A673 (cell line): Measurements from ENCODE around the gene POLR3K. TPM values are rescaled to one million over a fixed set of nuclear protein-coding genes. Genes with fewer than 3 reads are reported as not detected.

Experiments used
- BruUV-seq: library from RNA; stranded (reverse); fragments of 400-500 nt; replicated peaks from 2 replicates; lab custom pipeline; 2021; lab: Mats Ljungman, UMichigan
- CTCF ChIA-PET: fragments of 300-600 bp; sonication (Branson Sonifier 250); formaldehyde crosslinking; loops from one replicate; lab custom pipeline; 2022; ENCODE audit warnings: antibody characterized with exemption; lab: Charles Lee
- POLR2A ChIA-PET: fragments of 300-600 bp; sonication (Branson Sonifier 250); formaldehyde crosslinking; loops from one replicate; lab custom pipeline; 2022; ENCODE audit warnings: antibody characterized with exemption; ENCODE audit not compliant: low non-redundant PET; lab: Charles Lee
- DNase-seq: peaks from one replicate; pipeline ENCODE4 v3.0.0-alpha.2; 2015; ENCODE audit warnings: low spot score
- H3K27ac ChIP-seq: fragments of 200-600 bp; sonication (generic); 2 replicates; pipeline ENCODE4 v1.5.1; 2016; ENCODE audit warnings: mixed run types, low read depth, mild to moderate bottlenecking, mixed read lengths, antibody characterized with exemption, low read length; ENCODE audit not compliant: poor library complexity, severe bottlenecking
- H3K27me3 ChIP-seq: fragments of 200-600 bp; sonication (generic); replicated peaks from 2 replicates; pipeline ENCODE4 v1.6.1; 2017; ENCODE audit warnings: mixed run types, low read depth, mild to moderate bottlenecking, mixed read lengths, antibody characterized with exemption, low read length; ENCODE audit not compliant: insufficient read depth, poor library complexity
- H3K36me3 ChIP-seq: fragments of 200-600 bp; sonication (generic); 2 replicates; pipeline ENCODE4 v1.6.1; 2016; ENCODE audit warnings: mixed run types, mild to moderate bottlenecking, mixed read lengths, antibody characterized with exemption, low read length; ENCODE audit not compliant: insufficient read depth, poor library complexity, severe bottlenecking
- H3K4me1 ChIP-seq: fragments of 200-600 bp; sonication (generic); 2 replicates; pipeline ENCODE4 v1.6.1; 2017; ENCODE audit warnings: mixed run types, mild to moderate bottlenecking, mixed read lengths, antibody characterized with exemption, low read length; ENCODE audit not compliant: insufficient read depth, poor library complexity, severe bottlenecking
- H3K4me3 ChIP-seq: fragments of 200-600 bp; sonication (generic); 2 replicates; pipeline ENCODE4 v1.5.1; 2016; ENCODE audit warnings: low read depth, mixed run types, mild to moderate bottlenecking, mixed read lengths, low read length; ENCODE audit not compliant: poor library complexity, severe bottlenecking
- H3K9me3 ChIP-seq: fragments of 200-600 bp; sonication (generic); 2 replicates; pipeline ENCODE4 v1.6.1; 2016; ENCODE audit warnings: mixed run types, low read depth, mild to moderate bottlenecking, mixed read lengths, antibody characterized with exemption, low read length; ENCODE audit not compliant: poor library complexity, severe bottlenecking
- EZH2 ChIP-seq: fragments of 200-600 bp; sonication (generic); IDR thresholded peaks from 2 replicates; pipeline ENCODE4 v1.6.1; 2017; ENCODE audit warnings: borderline replicate concordance, low read depth, mild to moderate bottlenecking, mixed read lengths, antibody characterized with exemption, low read length; ENCODE audit not compliant: poor library complexity, severe bottlenecking
- intact Hi-C: fragments of 100-400 bp; cut with micrococcal nuclease; formaldehyde crosslinking; loops from one replicate; pipeline ENCODE4 v1.10.0; 2022; ENCODE audit not compliant: unreplicated experiment
- total RNA-seq: library from RNA; stranded (reverse); gene quantifications from 2 replicates; pipeline ENCODE4 v1.2.3, GENCODE V29; 2021
- TF ChIP-seq, protein P1 (sequence below): fragments of 300-800, 200-600 bp; sonication (generic); conservative IDR thresholded peaks from 2 replicates; pipeline ENCODE4 v1.5.1; 2017; ENCODE audit warnings: low read depth, mild to moderate bottlenecking, antibody characterized with exemption, low read length, moderate library complexity, mixed read lengths

Gene POLR3K
- total RNA-seq, 1 experiment from 2014 or later: 48.5 TPM

DNA sequence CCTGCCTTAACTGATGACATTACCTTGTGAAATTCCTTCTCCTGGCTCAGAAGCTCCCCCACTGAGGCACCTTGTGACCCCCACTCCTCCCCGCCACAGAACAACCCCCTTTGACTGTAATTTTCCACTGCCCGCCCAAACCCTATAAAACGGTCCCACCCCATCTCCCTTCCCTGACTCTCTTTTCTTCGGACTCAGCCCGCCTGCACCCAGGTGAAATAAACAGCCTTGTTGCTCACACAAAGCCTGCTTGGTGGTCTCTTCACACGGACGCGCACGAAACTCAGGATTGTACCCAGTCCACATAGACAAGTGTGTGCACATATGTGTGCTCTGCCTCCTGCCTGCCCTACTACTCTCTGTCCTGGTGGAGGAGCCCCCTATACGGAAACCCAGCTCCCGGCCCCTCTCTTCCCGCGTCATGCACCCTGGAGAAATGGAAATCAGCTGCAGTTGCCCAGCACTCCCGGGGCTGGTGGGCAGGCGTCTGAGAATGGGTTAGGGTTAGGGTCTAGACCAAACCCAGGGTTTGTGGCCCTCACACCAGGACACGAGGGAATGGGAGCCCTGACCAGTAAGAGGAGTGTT lies 21.4 kb upstream of the POLR3K start:
- BruUV-seq: no TSS peak
- intact Hi-C loops: no loop called here
- Histone ChIP-seq H3K4me3 (no peak overlapping the region), H3K36me3 (peaks cover 1% of the 10 kb centered on the region), H3K27me3 (no peaks in the 10 kb centered on the region), H3K4me1 (peaks cover 38% of the 10 kb centered on the region), H3K9me3 (no peaks in the 10 kb centered on the region), H3K27ac (no peak overlapping the region)
- POLR2A ChIA-PET: no interaction called here
- CTCF ChIA-PET: interaction anchor here (0.5 to 1.2 kb wide), 2 partner anchors 22 to 278 kb away, joined by 3 to 7 read pairs; partner anchors contain the start of gene AXIN1
- no peak for TF ChIP-seq EZH2
- TF ChIP-seq, protein P1, sequence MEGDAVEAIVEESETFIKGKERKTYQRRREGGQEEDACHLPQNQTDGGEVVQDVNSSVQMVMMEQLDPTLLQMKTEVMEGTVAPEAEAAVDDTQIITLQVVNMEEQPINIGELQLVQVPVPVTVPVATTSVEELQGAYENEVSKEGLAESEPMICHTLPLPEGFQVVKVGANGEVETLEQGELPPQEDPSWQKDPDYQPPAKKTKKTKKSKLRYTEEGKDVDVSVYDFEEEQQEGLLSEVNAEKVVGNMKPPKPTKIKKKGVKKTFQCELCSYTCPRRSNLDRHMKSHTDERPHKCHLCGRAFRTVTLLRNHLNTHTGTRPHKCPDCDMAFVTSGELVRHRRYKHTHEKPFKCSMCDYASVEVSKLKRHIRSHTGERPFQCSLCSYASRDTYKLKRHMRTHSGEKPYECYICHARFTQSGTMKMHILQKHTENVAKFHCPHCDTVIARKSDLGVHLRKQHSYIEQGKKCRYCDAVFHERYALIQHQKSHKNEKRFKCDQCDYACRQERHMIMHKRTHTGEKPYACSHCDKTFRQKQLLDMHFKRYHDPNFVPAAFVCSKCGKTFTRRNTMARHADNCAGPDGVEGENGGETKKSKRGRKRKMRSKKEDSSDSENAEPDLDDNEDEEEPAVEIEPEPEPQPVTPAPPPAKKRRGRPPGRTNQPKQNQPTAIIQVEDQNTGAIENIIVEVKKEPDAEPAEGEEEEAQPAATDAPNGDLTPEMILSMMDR: no peak
- no peak for DNase-seq

DNA sequence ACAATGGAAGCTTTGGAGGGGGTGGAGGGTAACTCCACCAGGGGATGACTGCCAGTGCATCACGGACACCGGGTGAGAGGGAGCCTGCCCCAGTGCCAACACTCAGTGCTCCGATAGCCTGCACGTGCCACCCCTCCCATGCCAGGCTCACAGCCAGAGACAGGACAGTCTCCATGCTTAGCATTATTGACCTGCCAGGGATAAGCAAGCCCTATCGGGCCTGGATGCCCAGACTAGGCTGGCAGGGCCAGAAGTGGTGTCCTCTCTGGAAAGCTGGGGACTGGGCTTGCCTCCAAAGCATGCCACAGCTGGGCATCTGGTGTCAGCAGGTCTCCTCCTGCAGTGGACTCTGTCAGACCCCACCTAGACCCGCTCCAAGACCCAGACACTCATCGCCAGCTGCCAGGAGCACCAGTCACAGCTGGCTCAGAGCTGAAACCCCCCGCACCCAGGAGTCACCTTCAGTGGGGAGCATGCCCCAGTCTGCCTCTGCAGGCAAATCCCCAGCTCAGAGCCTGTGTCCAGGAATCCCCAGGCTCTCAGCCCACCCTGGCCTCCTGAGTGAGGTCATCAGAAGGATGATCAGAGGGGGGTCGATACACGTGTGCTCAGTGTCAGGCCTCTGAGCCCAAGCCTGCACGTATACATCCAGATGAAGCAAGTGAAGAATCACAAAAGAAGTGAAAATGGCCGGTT lies 20.8 kb upstream of the POLR3K start:
- ChIA-PET CTCF (interaction anchor here (0.6 to 1.2 kb wide), 2 partner anchors 23 to 33 kb away, joined by 3 read pairs; no protein-coding TSS in a partner anchor), POLR2A (no interaction called here)
- Histone ChIP-seq H3K4me1 (peaks cover 38% of the 10 kb centered on the region), H3K9me3 (no peaks in the 10 kb centered on the region), H3K27me3 (no peaks in the 10 kb centered on the region), H3K36me3 (no peaks in the 10 kb centered on the region), H3K4me3 (no peak overlapping the region), H3K27ac (no peak overlapping the region)
- intact Hi-C loops: no loop called here
- no TSS peak for BruUV-seq
- TF ChIP-seq EZH2: no peak
- TF ChIP-seq, protein P1: no peak
- no peak for DNase-seq

DNA sequence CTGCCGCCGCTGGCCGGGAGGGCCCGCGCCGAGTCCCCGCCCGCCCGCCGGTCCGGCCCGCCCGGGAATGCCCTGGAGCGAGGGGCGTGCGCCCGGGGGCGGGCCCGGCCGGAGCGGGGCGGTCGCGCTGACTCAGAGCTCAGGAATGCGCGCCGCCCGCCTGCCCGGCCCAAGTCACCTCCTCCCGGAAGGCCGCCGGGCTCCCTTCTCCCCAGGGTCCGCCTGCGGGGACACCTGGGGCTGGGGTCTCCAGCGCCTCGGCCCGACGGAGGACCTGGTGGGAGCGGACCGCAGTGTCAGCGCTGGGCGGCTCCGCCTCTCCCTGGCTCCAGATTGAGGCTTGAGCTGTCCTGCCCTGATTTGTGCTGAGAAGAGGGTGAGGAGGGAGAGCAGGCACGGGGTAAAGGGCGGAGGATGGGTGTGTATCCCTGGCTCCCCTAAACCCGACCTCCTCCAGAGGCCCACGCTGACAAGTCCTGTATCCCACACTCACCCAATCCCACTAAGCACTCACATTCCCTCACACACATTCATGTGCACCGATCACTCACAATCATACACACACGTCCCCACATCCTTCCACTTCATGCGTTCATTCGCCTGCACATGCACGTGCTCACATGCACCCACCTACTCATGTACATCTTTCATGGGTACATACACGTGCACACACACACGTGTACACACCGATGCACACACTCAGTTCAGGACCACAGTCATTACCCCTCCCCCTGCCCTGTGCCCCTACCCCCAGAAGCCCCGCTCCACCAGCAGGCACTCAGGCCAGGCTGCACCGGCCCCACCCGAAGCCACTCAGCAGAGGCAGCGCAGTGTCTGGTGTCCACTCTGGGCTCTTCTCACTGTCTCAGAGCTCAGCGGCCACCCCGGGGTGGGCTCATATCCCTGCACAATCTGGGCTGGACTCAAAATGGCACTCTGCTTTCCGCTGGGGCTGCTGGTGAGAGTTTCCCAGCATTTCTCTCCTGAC lies 19.4 kb upstream of the POLR3K start, which contains the start of gene RHBDF1:
Gene RHBDF1, minus strand, starts transcription at position 71 of the 988 bp plus-strand sequence. CDS start 7,616 bp downstream, outside the sequence.
- Histone ChIP-seq H3K27ac (no peak within 1 kb of the TSS), H3K9me3 (no peaks in the 10 kb centered on the region), H3K36me3 (no peaks in the 10 kb centered on the region), H3K4me3 (peak within 1 kb of the TSS; percentile 55), H3K4me1 (peaks cover 33% of the 10 kb centered on the region), H3K27me3 (no peaks in the 10 kb centered on the region)
- TF ChIP-seq, protein P1: no peak
- no peak for TF ChIP-seq EZH2
- POLR2A ChIA-PET: no interaction called here
- intact Hi-C loops: no loop called here
- BruUV-seq: no TSS peak
- CTCF ChIA-PET: interaction anchor here (1.2 kb wide), 1 partner anchor 19 kb away, joined by 3 read pairs; the partner anchor contains the start of genes POLR3K and SNRNP25
- DNase-seq: peak; percentile 50
